OCI-LY7 (cell line): ENCODE results near the gene ENOX1.

Source experiments
- CTCF ChIP-seq: fragments of 200-600 bp; sonication (generic); conservative IDR thresholded peaks from 2 replicates; pipeline ENCODE4 v1.5.1; 2014; ENCODE audit warnings: mild to moderate bottlenecking, antibody characterized with exemption, low read length, moderate library complexity, mixed read lengths
- EZH2phosphoT487 ChIP-seq: fragments of 200-600 bp; sonication (generic); IDR thresholded peaks from 2 replicates; pipeline ENCODE4 v1.6.1; 2018; ENCODE audit warnings: low read depth, borderline replicate concordance, mild to moderate bottlenecking, mixed run types, antibody characterized with exemption, low read length, moderate library complexity, mixed read lengths

GRCh38 chr13:43815204-43815603 lies 28.4 kb upstream of the ENOX1 start:
- TF ChIP-seq CTCF (no peak), EZH2phosphoT487 (no peak)
